HUES48 (cell line): ENCODE data around the gene CISD3.

Experiments used
- H3K27ac ChIP-seq: one replicate; pipeline ENCODE4 v1.7.0; 2013; ENCODE audit warnings: low read depth, low read length, inconsistent platforms
- H3K27me3 ChIP-seq: 2 replicates; pipeline ENCODE4 v1.6.1; 2013; ENCODE audit warnings: mild to moderate bottlenecking, low read length; ENCODE audit not compliant: control insufficient read depth, insufficient read depth
- H3K36me3 ChIP-seq: 2 replicates; pipeline ENCODE4 v1.6.1; 2013; ENCODE audit warnings: low read length; ENCODE audit not compliant: control insufficient read depth, insufficient read depth
- H3K4me1 ChIP-seq: 2 replicates; pipeline ENCODE4 v1.6.1; 2013; ENCODE audit warnings: mild to moderate bottlenecking, low read length; ENCODE audit not compliant: control insufficient read depth, insufficient read depth
- H3K4me3 ChIP-seq: 2 replicates; pipeline ENCODE4 v1.5.1; 2013; ENCODE audit warnings: mild to moderate bottlenecking, low read depth, low read length
- H3K9ac ChIP-seq: 2 replicates; pipeline ENCODE4 v1.6.1; 2013; ENCODE audit warnings: mild to moderate bottlenecking, low read depth, low read length, moderate library complexity
- H3K9me3 ChIP-seq: 2 replicates; pipeline ENCODE4 v1.6.1; 2013; ENCODE audit warnings: low read length; ENCODE audit not compliant: control insufficient read depth, insufficient read depth

Gene CISD3

GRCh38 chr17:38729368-38729885, 714 bp upstream of the CISD3 start:
- H3K9ac ChIP-seq, result peak overlapping the region; percentile 46; the same call in 1 of the 2 replicates
- peak overlapping the region; percentile 38 for H3K27ac ChIP-seq
- peak overlapping the region; percentile 67 for H3K4me3 ChIP-seq
- peaks cover 12% of the 10 kb centered on the region for H3K36me3 ChIP-seq
- peaks cover 13% of the 10 kb centered on the region for H3K27me3 ChIP-seq
- H3K4me1 ChIP-seq, result peaks cover 3% of the 10 kb centered on the region; the same call in 1 of the 2 replicates
- no peaks in the 10 kb centered on the region for H3K9me3 ChIP-seq

- peak overlapping the region; percentile 65 for H3K27ac ChIP-seq
- H3K9ac ChIP-seq, result peak overlapping the region; percentile 3; the same call in 1 of the 2 replicates
- H3K4me1 ChIP-seq, result peaks cover 3% of the 10 kb centered on the region; the same call in 1 of the 2 replicates
- peaks cover 13% of the 10 kb centered on the region for H3K27me3 ChIP-seq
- H3K9me3 ChIP-seq, result no peaks in the 10 kb centered on the region
- peaks cover 22% of the 10 kb centered on the region for H3K36me3 ChIP-seq
- H3K4me3 ChIP-seq, result peak overlapping the region; percentile 67
These were observed 612 bp downstream of the CISD3 start for GRCh38 chr17:38730526-38731379.

DNA sequence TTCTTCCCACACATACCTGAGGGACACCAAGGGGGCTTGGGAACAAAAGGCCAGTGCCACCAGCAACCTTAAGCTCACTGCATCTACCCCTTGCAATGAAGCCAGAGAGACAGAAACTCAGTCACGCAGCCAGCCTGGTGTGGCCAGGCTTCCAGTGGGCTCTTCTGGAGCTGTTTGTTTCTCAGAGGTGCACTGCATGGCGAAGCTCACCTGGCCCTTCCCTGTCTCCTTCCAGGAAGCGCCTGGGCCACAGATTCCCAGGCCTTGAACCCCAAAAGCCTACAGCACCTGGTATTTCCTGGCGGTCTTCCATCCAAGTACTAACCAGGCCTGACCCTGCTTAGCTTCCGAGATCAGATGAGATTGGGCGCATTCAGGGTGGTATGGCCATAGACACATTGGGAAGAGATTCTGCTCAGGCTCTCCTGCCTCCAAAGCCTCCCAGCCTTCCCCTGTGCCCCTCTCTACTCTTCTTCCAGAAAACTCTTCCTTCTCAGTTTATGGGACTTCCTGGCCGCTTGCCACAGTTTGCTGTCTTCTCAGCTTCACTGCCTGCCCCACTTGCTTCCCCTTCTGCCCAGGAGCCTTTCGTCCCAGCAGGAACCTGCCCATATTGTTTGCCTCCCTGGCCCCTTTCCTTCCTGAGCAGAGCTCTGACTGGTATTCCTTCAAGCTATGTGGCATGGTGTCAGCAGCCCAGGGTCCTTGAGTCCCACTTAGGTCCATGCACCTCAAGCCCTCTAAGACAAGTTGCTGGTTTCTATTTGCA, 1.6 kb downstream of the CISD3 start:
- H3K27me3 ChIP-seq, result peaks cover 13% of the 10 kb centered on the region
- no peak overlapping the region for H3K9ac ChIP-seq
- no peak overlapping the region for H3K4me3 ChIP-seq
- no peak overlapping the region for H3K27ac ChIP-seq
- peaks cover 3% of the 10 kb centered on the region; the same call in 1 of the 2 replicates for H3K4me1 ChIP-seq
- H3K9me3 ChIP-seq, result no peaks in the 10 kb centered on the region
- peaks cover 29% of the 10 kb centered on the region for H3K36me3 ChIP-seq

- Histone ChIP-seq H3K27ac (no peak overlapping the region), H3K27me3 (peaks cover 13% of the 10 kb centered on the region), H3K9me3 (no peaks in the 10 kb centered on the region), H3K36me3 (peaks cover 38% of the 10 kb centered on the region), H3K4me1 (peaks cover 3% of the 10 kb centered on the region; the same call in 1 of the 2 replicates), H3K4me3 (no peak overlapping the region), H3K9ac (no peak overlapping the region)
These were observed 2.5 kb downstream of the CISD3 start for GRCh38 chr17:38732376-38733281.

GRCh38 chr17:38733282-38733981, 3.3 kb downstream of the CISD3 start:
- Histone ChIP-seq H3K4me1 (peaks cover 3% of the 10 kb centered on the region; the same call in 1 of the 2 replicates), H3K4me3 (no peak overlapping the region), H3K9ac (no peak overlapping the region), H3K27me3 (peaks cover 13% of the 10 kb centered on the region), H3K27ac (no peak overlapping the region), H3K9me3 (no peaks in the 10 kb centered on the region), H3K36me3 (peaks cover 45% of the 10 kb centered on the region)

DNA sequence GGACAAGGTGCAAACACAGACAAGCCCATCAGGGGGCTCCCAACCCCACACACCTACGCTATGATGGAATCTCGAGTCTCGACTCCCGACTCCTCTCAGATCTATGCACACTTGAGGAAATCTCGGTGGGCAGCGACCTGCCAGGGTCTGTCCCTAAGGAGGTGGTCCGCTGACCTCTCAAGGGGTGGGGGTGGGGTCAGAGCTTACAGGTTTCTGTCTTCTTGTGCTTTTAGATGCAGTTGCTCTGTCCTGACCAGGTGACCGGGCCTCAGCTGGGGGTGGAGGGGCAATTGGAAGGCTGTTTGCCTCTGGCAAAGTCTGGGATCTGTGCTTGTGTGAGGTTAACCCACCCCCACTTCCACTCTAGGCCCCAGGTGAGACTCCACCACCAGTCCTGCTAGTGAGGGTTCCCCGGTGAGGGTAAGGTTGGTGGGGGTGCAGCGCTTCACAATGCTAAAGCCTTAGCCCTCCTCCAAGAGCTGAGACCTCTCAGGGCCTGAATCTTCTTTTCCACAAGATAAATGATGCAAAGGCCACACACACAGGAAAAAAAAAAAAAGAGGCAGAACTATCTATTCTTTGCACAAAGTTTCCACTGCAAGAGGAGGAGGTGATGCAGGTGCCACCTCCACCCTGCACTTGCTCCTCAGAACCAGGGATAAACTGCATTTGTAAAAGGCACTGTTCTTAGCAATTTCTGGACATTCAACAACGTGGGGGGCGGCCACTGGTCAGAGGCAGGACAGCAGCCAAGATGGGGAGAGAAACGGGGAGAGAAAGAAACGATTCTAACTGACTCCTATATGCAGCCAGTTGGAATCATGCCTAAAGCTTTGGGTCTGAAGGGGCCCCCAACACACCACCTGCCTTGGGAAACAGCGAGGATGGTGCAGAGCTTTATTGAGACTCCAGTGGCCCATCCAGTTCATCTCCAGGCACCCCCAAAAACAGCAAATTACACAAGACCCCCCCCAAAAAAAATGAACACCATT, 4.1 kb downstream of the CISD3 start:
- H3K27ac ChIP-seq, result no peak overlapping the region
- H3K9me3 ChIP-seq, result no peaks in the 10 kb centered on the region
- H3K36me3 ChIP-seq, result peaks cover 53% of the 10 kb centered on the region
- H3K27me3 ChIP-seq, result peaks cover 5% of the 10 kb centered on the region
- no peak overlapping the region for H3K9ac ChIP-seq
- H3K4me1 ChIP-seq, result peaks cover 3% of the 10 kb centered on the region; the same call in 1 of the 2 replicates
- H3K4me3 ChIP-seq, result no peak overlapping the region

DNA sequence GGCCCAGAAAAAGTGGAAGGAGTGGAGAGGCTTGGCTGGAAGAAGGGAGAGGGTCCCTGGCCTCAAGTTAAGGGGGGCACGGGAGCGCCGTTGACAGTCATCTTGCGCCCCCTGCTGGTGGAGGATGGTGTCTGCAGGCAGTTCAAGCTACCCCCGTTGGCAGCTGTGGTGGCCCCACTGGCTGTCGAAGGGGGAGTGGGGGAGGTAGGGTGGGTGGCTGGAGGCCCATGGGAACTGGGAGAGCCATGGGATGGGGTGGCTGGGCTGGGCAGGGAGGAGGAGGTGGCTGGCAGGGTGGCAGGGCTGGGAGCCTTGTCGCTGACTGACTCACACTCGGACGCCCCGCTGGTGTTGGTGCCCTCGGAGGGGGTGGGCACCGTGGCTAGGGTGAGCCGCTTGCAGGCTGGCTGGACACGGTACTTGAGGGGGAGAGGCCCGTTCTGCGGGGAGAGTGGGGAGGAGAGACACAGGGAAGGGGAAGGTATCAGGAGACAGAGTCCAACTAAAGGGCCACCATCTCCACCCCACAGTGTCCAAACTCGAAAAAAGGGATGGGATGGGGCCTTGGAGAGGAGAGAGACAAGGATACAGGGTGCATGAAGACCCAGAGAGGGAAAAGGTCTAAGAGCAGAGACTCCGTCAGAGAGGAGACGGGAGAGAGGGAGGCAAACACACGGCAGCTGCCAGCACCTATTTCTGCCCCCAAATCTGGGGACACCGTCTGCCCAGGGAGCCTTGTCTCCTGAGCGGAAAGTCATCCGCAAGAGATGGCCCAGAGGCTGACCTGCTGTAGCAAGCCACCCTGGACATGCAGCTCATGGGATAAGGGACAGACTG, 5.2 kb downstream of the CISD3 start:
- H3K4me3 ChIP-seq, result no peak overlapping the region
- H3K9ac ChIP-seq, result no peak overlapping the region
- no peaks in the 10 kb centered on the region for H3K9me3 ChIP-seq
- no peaks in the 10 kb centered on the region for H3K27me3 ChIP-seq
- H3K27ac ChIP-seq, result no peak overlapping the region
- peaks cover 3% of the 10 kb centered on the region; the same call in 1 of the 2 replicates for H3K4me1 ChIP-seq
- peaks cover 62% of the 10 kb centered on the region for H3K36me3 ChIP-seq

- H3K36me3 ChIP-seq, result peaks cover 65% of the 10 kb centered on the region
- no peak overlapping the region for H3K4me3 ChIP-seq
- H3K27ac ChIP-seq, result no peak overlapping the region
- H3K4me1 ChIP-seq, result 0 out of 2 replicates have a peak, but pooled peaks cover 5% of the 10 kb centered on the region
- no peak overlapping the region for H3K9ac ChIP-seq
- no peaks in the 10 kb centered on the region for H3K27me3 ChIP-seq
- no peaks in the 10 kb centered on the region for H3K9me3 ChIP-seq
These were observed 8.0 kb downstream of the CISD3 start for GRCh38 chr17:38738007-38738662.
